Transverse colon (tissue), 4 donors: Measurements from ENCODE around the gene SCN4A.

ENCODE experiments used
- CTCF ChIP-seq, 5 experiments: fragments of 200-600 bp in 3 of 5; fragments of 450-650 bp in 2 of 5; sonication (generic) in 3 of 5; IDR thresholded peaks; 1 replicate in 2 of 5; 2 replicates in 3 of 5; pipeline ENCODE4 v1.5.1; 2016 to 2017; ENCODE audit warnings: antibody characterized with exemption in 5 of 5, inconsistent platforms in 3 of 5, mild to moderate bottlenecking in 2 of 5, moderate library complexity in 1 of 5
- POLR2AphosphoS5 ChIP-seq, 3 donors: sonication (generic); formaldehyde crosslinking; IDR thresholded peaks; one replicate each; pipeline ENCODE4 v1.6.1; 2016; ENCODE audit warnings: antibody characterized with exemption in 3 of 3

GRCh38 chr17:63941162-63941561, 31.6 kb downstream of the SCN4A start:
- TF ChIP-seq CTCF (IDR thresholded peaks at IDR 0.05) (no peak), POLR2AphosphoS5 (IDR thresholded peaks at IDR 0.05) (no peak)
